Nephron (organoid): ENCODE measurements around the gene ITK.
A peak's percentile ranks its signal among the peaks of the same experiment; 100 is the strongest.

Experiments used
- H3K27ac Mint-ChIP-seq, 3 experiments: 2 replicates each; pipeline ENCODE4 v1.8.0; 2020; ENCODE audit warnings: mixed read lengths in 3 of 3, mild to moderate bottlenecking in 2 of 3, moderate library complexity in 1 of 3
- H3K27me3 Mint-ChIP-seq: 2 replicates; pipeline ENCODE4 v1.8.0; 2021; ENCODE audit warnings: low read depth, mild to moderate bottlenecking, moderate library complexity, mixed read lengths
- H3K36me3 Mint-ChIP-seq: 2 replicates; pipeline ENCODE4 v1.8.0; 2020; ENCODE audit warnings: low read depth, mixed read lengths
- H3K4me1 Mint-ChIP-seq: 2 replicates; pipeline ENCODE4 v1.8.0; 2020; ENCODE audit warnings: mixed read lengths
- H3K4me3 Mint-ChIP-seq, 3 experiments: 2 replicates each; pipeline ENCODE4 v1.8.0; 2020; ENCODE audit warnings: mild to moderate bottlenecking in 3 of 3, mixed read lengths in 3 of 3, moderate library complexity in 2 of 3
- H3K9me3 Mint-ChIP-seq: 2 replicates; pipeline ENCODE4 v1.8.0; 2020; ENCODE audit warnings: mixed read lengths
- TF ChIP-seq, protein P1 (sequence below), 3 experiments: fragments of 200-600 bp; sonication (generic); IDR thresholded peaks; one replicate each; pipeline ENCODE4 v1.5.0; 2021; ENCODE audit warnings: antibody characterized with exemption in 3 of 3; ENCODE audit not compliant: unreplicated experiment in 3 of 3

ITK gene

GRCh38 chr5:157143127-157143971 is 37.3 kb upstream of the ITK start:
- peak overlapping the region; percentile 93 to 96 (median 94) for H3K4me3 Mint-ChIP-seq
- H3K36me3 Mint-ChIP-seq, result peaks cover 24% of the 10 kb centered on the region
- H3K9me3 Mint-ChIP-seq, result peaks cover 6% of the 10 kb centered on the region
- TF ChIP-seq, protein P1, sequence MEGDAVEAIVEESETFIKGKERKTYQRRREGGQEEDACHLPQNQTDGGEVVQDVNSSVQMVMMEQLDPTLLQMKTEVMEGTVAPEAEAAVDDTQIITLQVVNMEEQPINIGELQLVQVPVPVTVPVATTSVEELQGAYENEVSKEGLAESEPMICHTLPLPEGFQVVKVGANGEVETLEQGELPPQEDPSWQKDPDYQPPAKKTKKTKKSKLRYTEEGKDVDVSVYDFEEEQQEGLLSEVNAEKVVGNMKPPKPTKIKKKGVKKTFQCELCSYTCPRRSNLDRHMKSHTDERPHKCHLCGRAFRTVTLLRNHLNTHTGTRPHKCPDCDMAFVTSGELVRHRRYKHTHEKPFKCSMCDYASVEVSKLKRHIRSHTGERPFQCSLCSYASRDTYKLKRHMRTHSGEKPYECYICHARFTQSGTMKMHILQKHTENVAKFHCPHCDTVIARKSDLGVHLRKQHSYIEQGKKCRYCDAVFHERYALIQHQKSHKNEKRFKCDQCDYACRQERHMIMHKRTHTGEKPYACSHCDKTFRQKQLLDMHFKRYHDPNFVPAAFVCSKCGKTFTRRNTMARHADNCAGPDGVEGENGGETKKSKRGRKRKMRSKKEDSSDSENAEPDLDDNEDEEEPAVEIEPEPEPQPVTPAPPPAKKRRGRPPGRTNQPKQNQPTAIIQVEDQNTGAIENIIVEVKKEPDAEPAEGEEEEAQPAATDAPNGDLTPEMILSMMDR (IDR thresholded peaks at IDR 0.05; ENCODE audit: unreplicated experiment in 3 of 3), result no peak
- peak overlapping the region; percentile 79 to 93 (median 87) for H3K27ac Mint-ChIP-seq
- H3K27me3 Mint-ChIP-seq, result peaks cover 4% of the 10 kb centered on the region
- no peaks in the 10 kb centered on the region for H3K4me1 Mint-ChIP-seq

- peak overlapping the region in 1 of 3 experiments; percentile 26 for H3K4me3 Mint-ChIP-seq
- peaks cover 2% of the 10 kb centered on the region for H3K9me3 Mint-ChIP-seq
- TF ChIP-seq, protein P1 (IDR thresholded peaks at IDR 0.05; ENCODE audit: unreplicated experiment in 3 of 3), result peak; percentile 85 to 90 (median 85)
- H3K27ac Mint-ChIP-seq, result no peak overlapping the region
- no peaks in the 10 kb centered on the region for H3K36me3 Mint-ChIP-seq
- H3K4me1 Mint-ChIP-seq, result no peaks in the 10 kb centered on the region
- peaks cover 8% of the 10 kb centered on the region for H3K27me3 Mint-ChIP-seq
These were observed 31.7 kb upstream of the ITK start for GRCh38 chr5:157148734-157149615.

- TF ChIP-seq, protein P1 (IDR thresholded peaks at IDR 0.05; ENCODE audit: unreplicated experiment in 3 of 3), result no peak
- H3K27ac Mint-ChIP-seq, result no peak overlapping the region
- no peaks in the 10 kb centered on the region for H3K36me3 Mint-ChIP-seq
- no peaks in the 10 kb centered on the region for H3K4me1 Mint-ChIP-seq
- H3K27me3 Mint-ChIP-seq, result peaks cover 8% of the 10 kb centered on the region
- H3K9me3 Mint-ChIP-seq, result no peaks in the 10 kb centered on the region
- no peak overlapping the region for H3K4me3 Mint-ChIP-seq
These were observed 29.6 kb upstream of the ITK start for GRCh38 chr5:157150995-157151394.

GRCh38 chr5:157155297-157155696 is 25.3 kb upstream of the ITK start:
- Mint-ChIP-seq H3K27me3 (no peaks in the 10 kb centered on the region), H3K27ac (no peak overlapping the region), H3K9me3 (peaks cover 3% of the 10 kb centered on the region), H3K36me3 (no peaks in the 10 kb centered on the region), H3K4me1 (no peaks in the 10 kb centered on the region), H3K4me3 (no peak overlapping the region)
- TF ChIP-seq, protein P1 (IDR thresholded peaks at IDR 0.05; ENCODE audit: unreplicated experiment in 3 of 3), result no peak

DNA sequence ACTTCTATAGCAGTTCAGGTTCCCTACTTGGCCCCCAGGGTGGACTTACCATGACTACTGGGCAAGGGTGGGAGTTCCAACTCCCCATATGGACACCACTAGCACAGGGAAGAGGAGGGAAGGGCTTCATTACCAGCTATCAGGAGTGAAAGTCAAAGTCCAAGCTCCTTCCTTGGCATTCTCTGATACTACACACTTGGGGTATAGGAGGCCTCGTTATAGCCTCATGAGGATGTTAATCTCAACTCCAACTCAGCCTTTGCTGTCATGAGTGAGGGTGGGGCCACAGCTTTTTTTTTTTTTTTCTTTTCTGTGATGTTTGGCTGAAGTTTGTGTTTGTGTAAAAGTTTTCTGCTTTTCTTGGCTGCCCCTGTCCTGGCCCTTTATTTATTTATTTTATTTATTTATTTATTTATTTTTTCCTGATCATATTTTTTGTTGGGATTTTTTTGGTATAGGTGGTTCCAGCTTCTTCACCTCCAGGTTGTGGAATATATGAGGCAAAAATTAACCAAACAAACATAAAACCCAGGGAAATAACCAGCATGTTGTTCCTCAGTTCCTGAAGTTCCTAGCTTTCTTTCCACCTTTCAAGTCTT is 23.2 kb upstream of the ITK start:
- no peaks in the 10 kb centered on the region for H3K27me3 Mint-ChIP-seq
- TF ChIP-seq, protein P1 (IDR thresholded peaks at IDR 0.05; ENCODE audit: unreplicated experiment in 3 of 3), result no peak
- no peaks in the 10 kb centered on the region for H3K4me1 Mint-ChIP-seq
- peaks cover 3% of the 10 kb centered on the region for H3K9me3 Mint-ChIP-seq
- no peak overlapping the region for H3K27ac Mint-ChIP-seq
- no peak overlapping the region for H3K4me3 Mint-ChIP-seq
- H3K36me3 Mint-ChIP-seq, result no peaks in the 10 kb centered on the region
